ENCODE data around the gene POC1A.
"Not testable (repeated sequence)": the region's sequence is repeated elsewhere in the genome, so short reads cannot be mapped to it uniquely, and the experiment has no call there.

The POC1A gene

DNA sequence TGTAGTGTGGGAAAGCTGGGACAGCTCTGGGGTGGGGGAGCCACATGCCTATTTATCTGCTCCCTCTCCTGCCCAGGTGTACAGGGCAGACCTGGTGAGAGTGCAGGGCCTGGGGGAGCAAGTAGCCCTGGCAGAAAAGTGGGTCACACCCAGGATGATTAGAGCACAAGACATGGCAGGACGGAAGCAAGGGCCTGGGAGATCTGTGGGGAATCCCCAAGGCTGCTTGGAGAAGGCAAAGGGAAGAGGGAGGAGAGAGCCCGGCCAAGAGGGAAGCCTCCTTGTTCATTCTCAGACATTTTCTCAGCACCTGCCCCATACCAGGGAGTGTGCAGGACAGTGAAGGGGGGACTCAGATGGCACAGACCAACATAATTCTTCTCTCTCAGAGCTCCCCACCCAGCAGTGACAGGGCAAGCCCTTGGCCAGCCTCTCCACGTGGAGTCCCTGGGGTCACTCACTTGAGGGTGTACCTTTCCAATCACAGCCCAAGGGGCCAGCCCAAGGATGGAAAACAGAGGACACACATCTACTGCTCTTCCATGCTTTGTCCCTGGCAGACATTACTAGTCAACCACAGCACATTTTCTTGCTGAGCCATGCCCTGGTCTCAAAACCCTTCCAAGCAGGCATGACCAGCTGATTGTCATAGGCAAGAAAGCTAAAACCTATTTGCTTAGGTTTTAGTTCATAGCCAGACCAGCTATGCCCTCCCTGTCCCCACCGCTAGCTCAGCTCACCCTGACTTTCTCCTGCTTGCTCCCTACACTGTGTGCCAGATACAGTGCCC lies 92.9 kb downstream of the POC1A start:
- no peak for DNase-seq

GRCh38 chr3:52059781-52060180 lies 94.4 kb downstream of the POC1A start:
- no peak for DNase-seq

- no peak for DNase-seq
These were observed 96.3 kb downstream of the POC1A start for GRCh38 chr3:52057812-52058495.

GRCh38 chr3:52056968-52057811 lies 97.0 kb downstream of the POC1A start:
- DNase-seq, result peak; percentile 97

GRCh38 chr3:52056521-52056967 lies 97.7 kb downstream of the POC1A start, which contains the start of gene DUSP7:
Gene DUSP7 (minus strand): TSS chr3:52056571. CDS start chr3:52056366, 205 bp downstream.
- DNase-seq, result peak; percentile 50

- peak; percentile 13 for DNase-seq
These were observed 98.5 kb downstream of the POC1A start for GRCh38 chr3:52055537-52056351.

- no peak for DNase-seq
These were observed 99.3 kb downstream of the POC1A start for GRCh38 chr3:52054661-52055511.

GRCh38 chr3:52053307-52054304 lies 100.6 kb downstream of the POC1A start:
- DNase-seq, result no peak

GRCh38 chr3:52052831-52053306 lies 101.4 kb downstream of the POC1A start:
- DNase-seq, result peak; percentile 51

- no peak for DNase-seq
These were observed 102.8 kb downstream of the POC1A start for GRCh38 chr3:52051444-52051843.

GRCh38 chr3:52050571-52050970 lies 103.7 kb downstream of the POC1A start:
- no peak for DNase-seq

DNA sequence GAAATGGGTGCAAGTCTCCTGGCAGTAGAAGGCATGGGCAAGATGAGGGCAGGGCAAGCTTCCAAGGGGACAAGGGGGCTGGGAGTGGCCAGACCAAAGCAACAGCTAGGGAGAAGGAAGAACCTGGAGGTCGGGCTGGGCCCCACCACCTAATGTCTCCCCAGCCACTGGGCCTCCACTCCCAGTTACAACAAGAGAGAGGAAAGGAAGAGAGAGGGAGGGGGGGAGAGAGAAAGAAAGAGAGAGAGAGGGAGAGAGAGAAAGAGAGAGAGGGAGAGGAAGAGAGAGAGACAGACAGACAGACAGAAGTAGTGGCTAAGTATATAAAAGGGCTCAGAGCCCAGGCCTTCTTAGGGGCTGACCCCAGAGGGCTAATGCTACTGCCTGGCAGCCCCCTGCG lies 104.7 kb downstream of the POC1A start:
- no peak for DNase-seq

GRCh38 chr3:52047295-52047960 lies 106.8 kb downstream of the POC1A start:
- peak; percentile 74 for DNase-seq

- DNase-seq, result peak; percentile 83
These were observed 107.4 kb downstream of the POC1A start for GRCh38 chr3:52046902-52047239.

DNA sequence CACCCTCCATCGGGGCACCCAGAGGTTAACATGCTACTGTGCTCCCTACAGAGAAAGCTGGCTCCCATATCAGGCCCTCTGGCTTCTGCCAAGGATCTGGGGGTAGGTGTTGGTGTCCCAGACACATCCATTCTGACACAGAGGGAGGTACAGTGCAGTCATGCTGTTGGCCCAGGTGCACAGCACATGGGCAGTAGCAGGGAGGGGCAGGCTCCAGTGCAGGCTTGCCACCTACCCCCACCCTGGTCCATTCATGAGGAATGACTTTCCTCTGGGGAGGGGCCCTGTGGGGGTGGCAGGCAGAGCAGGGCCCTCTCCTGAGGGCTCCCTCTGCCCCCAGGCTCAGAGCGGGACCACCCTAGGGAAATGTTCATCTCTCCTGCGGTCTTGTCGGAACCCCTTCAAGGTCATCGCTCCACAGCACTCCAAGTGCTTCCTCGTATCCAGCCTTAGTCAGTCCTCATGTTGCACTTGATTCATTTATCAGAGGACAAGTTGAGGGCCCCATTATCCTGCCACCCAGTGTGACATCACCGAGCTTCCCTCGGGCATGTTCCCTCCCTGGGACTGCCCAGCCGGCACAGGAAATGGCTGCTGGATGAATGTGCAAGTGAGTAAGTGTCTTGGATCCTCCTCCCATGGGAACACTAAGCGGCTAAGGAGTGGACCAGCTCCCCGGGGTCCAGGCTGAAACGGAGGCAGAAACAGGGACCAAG lies 107.9 kb downstream of the POC1A start:
- peak; percentile 96 for DNase-seq

DNA sequence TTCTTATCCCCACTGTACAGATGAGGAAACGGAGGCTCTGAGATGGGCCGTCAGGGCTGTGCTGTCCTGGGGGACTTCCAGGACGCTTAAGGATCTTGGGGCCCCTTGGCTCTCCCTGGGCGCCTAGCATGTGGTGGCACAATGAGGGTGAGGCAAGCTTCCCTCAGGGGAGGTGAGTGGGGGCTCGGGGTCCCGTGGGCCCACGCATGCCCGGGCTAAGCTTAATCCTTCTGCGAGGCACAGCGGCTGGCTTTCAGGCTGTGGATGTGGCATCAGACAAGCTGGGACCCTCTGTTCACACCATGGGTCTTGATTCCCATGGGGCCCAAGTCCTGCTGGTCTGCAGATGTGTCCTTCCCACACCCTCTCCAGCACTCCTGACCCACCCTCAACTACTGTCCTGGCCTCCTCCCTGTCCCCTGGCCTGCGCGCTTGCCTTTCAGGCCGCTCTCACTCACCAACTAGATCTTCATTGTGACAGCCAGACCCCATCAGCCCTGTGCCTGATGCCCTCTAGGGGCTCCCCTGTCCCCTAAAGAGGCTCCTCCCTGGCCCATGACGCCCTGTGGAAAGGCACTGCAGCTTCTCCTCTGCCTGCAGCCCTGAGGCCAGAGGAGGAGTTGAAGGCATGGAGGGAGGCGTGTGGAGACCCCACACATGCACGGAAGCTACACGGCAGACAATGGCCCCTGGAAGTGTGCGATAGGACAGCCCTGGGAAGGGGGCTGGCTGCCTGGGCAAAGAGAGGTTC lies 109.2 kb downstream of the POC1A start:
- no peak for DNase-seq

DNA sequence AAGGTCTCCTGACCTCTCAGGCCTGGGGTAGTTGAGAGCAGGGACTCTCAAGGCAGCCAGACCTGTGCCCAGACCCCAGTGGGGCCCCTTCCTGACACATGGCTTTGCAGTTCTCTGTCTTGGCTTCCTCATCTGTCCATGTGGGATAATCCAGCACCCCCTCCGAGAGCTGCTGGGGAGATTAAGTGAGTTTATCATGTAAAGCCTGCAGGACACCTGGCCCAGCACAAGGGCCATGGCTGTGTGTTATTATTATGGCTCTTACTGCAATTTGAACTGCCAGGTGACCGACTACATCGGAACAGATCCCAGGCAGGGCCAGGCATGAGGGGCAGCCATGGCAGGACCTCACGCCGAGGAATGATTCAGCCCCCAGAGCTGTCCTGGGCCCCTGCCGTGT lies 110.5 kb downstream of the POC1A start:
- no peak for DNase-seq

GRCh38 chr3:52043039-52043438 lies 111.2 kb downstream of the POC1A start:
- DNase-seq, result not testable (repeated sequence)
